Natural killer cell (primary cell): ENCODE data around the gene TMOD3. TPM values are rescaled to one million over a fixed set of nuclear protein-coding genes. Genes with fewer than 3 reads are reported as not detected.
A peak's percentile ranks its signal among the peaks of the same experiment; 100 is the strongest.

Experiments
- ATAC-seq, 3 donors: fragments of 150-1000 bp in 2 of 3; fragments of 200-7000 bp in 1 of 3; cut with Tn5 transposase; 1 replicate in 1 of 3; 2 replicates in 2 of 3; pipeline ENCODE4 v1.10.0; 2021; ENCODE audit warnings: mild to moderate bottlenecking in 2 of 3, moderate library complexity in 2 of 3
- DNase-seq, 2 donors: peaks; one replicate each; pipeline versions ENCODE4 v3.0.0 to v3.0.0-alpha.2; 2013 to 2021; ENCODE audit warnings: mixed read lengths in 1 of 2
- H3K27ac ChIP-seq: one replicate; pipeline ENCODE4 v1.5.1; 2013; ENCODE audit warnings: mild to moderate bottlenecking, low read length
- H3K27me3 ChIP-seq: one replicate; pipeline ENCODE4 v1.6.1; 2013; ENCODE audit warnings: low read length; ENCODE audit not compliant: control insufficient read depth, insufficient read depth
- H3K36me3 ChIP-seq: one replicate; pipeline ENCODE4 v1.6.1; 2013; ENCODE audit warnings: low read length; ENCODE audit not compliant: control insufficient read depth, insufficient read depth
- H3K4me1 ChIP-seq: one replicate; pipeline ENCODE4 v1.6.1; 2013; ENCODE audit warnings: low read length; ENCODE audit not compliant: control insufficient read depth, insufficient read depth
- H3K4me3 ChIP-seq: one replicate; pipeline ENCODE4 v1.5.1; 2013; ENCODE audit warnings: low read length
- H3K9me3 ChIP-seq: one replicate; pipeline ENCODE4 v1.6.1; 2013; ENCODE audit warnings: low read length; ENCODE audit not compliant: control insufficient read depth, insufficient read depth
- H3K27ac Mint-ChIP-seq, 2 donors: one replicate each; pipeline ENCODE4 v1.8.0; 2022; ENCODE audit warnings: mild to moderate bottlenecking in 2 of 2, mixed read lengths in 2 of 2, moderate library complexity in 1 of 2
- H3K27me3 Mint-ChIP-seq, 2 donors: one replicate each; pipeline ENCODE4 v1.8.0; 2022; ENCODE audit warnings: low read depth in 2 of 2, mixed read lengths in 2 of 2
- H3K36me3 Mint-ChIP-seq: one replicate; pipeline ENCODE4 v1.8.0; 2022; ENCODE audit warnings: mixed read lengths
- H3K4me1 Mint-ChIP-seq, 2 donors: one replicate each; pipeline ENCODE4 v1.8.0; 2022; ENCODE audit warnings: mixed read lengths in 2 of 2
- H3K4me3 Mint-ChIP-seq: one replicate; pipeline ENCODE4 v1.8.0; 2022; ENCODE audit warnings: mild to moderate bottlenecking, moderate library complexity, mixed read lengths
- H3K9me3 Mint-ChIP-seq, 2 donors: one replicate each; pipeline ENCODE4 v1.8.0; 2022; ENCODE audit warnings: mixed read lengths in 2 of 2
- WGBS: methylation state at CpG from one replicate; pipeline ENCODE4 v1.1.7; 2013; ENCODE audit warnings: missing lambda C conversion rate; ENCODE audit not compliant: insufficient coverage; 5-methylcytosine and 5-hydroxymethylcytosine counted together
- intact Hi-C: fragments of 100-400 bp; cut with micrococcal nuclease; formaldehyde crosslinking; loops from one replicate; pipeline ENCODE4 v1.14.2; 2022
- total RNA-seq, 4 donors: library from RNA; stranded (reverse); fragments of 120-200 nt in 1 of 4; gene quantifications; one replicate each; pipeline versions ENCODE4 v1.2.3 to v1.2.4, GENCODE V29; 2013 to 2022
- TF ChIP-seq, protein P1 (sequence below): fragments of 200-600 bp; IDR thresholded peaks from one replicate; pipeline ENCODE4 v1.8.0; 2022; ENCODE audit warnings: antibody characterized with exemption

Gene TMOD3
- total RNA-seq, 3 donors from 2014 or later (not counting 1 experiment from before 2014, with no cell fraction given), result 56.5 to 72.3 (median 69.4) TPM

DNA sequence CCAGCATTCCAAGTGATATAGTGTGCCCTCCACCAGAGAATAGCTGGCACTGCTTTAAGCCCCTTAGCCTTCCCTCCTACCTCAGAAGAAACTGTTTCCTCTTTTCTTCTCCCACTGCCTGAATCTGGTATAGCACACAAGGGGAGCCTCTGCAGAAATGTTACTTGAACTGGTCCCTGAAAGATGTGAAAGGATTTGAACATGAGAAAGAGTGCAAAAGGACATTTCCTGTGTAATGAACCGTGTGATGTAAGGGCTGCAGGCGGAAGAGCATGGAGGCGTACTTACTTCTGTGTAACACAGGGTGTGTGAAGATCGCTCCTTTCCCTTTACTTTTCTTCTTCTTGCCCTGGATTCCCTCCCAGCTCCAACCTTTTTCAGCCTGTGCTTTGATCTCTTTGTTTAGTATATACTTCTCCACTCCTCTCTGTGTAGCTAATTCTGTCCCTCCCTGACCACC, 8.4 kb downstream of the TMOD3 start:
- TF ChIP-seq, protein P1, sequence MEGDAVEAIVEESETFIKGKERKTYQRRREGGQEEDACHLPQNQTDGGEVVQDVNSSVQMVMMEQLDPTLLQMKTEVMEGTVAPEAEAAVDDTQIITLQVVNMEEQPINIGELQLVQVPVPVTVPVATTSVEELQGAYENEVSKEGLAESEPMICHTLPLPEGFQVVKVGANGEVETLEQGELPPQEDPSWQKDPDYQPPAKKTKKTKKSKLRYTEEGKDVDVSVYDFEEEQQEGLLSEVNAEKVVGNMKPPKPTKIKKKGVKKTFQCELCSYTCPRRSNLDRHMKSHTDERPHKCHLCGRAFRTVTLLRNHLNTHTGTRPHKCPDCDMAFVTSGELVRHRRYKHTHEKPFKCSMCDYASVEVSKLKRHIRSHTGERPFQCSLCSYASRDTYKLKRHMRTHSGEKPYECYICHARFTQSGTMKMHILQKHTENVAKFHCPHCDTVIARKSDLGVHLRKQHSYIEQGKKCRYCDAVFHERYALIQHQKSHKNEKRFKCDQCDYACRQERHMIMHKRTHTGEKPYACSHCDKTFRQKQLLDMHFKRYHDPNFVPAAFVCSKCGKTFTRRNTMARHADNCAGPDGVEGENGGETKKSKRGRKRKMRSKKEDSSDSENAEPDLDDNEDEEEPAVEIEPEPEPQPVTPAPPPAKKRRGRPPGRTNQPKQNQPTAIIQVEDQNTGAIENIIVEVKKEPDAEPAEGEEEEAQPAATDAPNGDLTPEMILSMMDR, result no peak
- Histone ChIP-seq H3K27me3 (no peaks in the 10 kb centered on the region), H3K27ac (peak overlapping the region; percentile 13), H3K4me1 (peaks cover 16% of the 10 kb centered on the region), H3K9me3 (no peaks in the 10 kb centered on the region), H3K4me3 (no peak overlapping the region), H3K36me3 (no peaks in the 10 kb centered on the region)
- H3K4me1 Mint-ChIP-seq, result peaks cover 79 to 92% of the 10 kb centered on the region in 2 donors
- no peaks in the 10 kb centered on the region for H3K36me3 Mint-ChIP-seq
- WGBS, result 13% methylated on average over 4 of the region's 4 CpGs
- no peaks in the 10 kb centered on the region for H3K9me3 Mint-ChIP-seq
- H3K27me3 Mint-ChIP-seq, result no peaks in the 10 kb centered on the region
- peak overlapping the region; percentile 54 to 73 for H3K27ac Mint-ChIP-seq
- peak; percentile 70 to 87 (median 83) for ATAC-seq
- peak in 1 of 2 donors; percentile 45 for DNase-seq
- H3K4me3 Mint-ChIP-seq, result no peak overlapping the region
- intact Hi-C loops, result no loop called here

DNA sequence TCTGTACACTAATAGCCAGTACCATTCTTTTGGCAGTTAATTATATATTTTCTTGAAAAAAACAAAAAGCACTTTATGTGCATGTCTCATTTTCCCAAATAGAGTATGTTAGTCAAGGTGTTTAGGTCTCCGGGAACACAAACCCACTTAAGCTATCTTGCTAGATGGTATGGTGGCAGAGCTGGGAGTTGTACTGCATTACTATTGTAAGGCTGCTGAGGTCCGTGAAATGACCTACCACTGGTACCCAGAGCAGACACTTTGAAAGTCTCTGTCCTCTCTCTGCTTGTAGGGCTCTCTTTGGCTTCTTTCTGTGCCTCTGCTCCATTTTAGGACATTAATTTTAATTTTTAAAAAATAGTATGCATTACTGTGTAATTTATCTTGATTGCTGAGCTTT, 8.8 kb downstream of the TMOD3 start:
- ATAC-seq, result peak in 2 of 3 donors; percentile 9 to 13

DNA sequence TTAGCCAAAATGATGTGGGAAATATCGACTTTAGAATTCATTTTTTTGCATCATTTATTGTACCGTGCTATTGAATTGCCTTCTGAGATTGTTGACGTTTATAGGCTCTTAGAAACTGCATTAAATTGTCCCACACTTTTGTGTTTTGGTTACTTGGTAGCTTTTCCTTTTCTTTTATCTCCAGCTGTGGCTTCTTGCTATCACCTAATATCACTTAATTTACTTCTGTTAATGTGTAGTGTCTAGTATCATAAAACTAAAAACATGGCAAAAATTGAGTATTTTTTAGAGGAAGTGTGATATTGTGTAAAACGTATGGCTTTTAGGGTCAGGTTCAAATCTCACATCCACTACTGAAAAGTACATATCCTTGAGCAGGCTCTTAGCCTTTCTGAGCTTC, 11.2 kb downstream of the TMOD3 start:
- peaks cover 22% of the 10 kb centered on the region for H3K4me1 ChIP-seq
- no peaks in the 10 kb centered on the region for H3K27me3 Mint-ChIP-seq
- TF ChIP-seq, protein P1, result no peak
- no peak for ATAC-seq
- H3K9me3 Mint-ChIP-seq, result no peaks in the 10 kb centered on the region
- H3K27ac ChIP-seq, result no peak overlapping the region
- H3K36me3 ChIP-seq, result no peaks in the 10 kb centered on the region
- peak overlapping the region in 1 of 2 donors; percentile 39 for H3K27ac Mint-ChIP-seq
- no peak for DNase-seq
- H3K9me3 ChIP-seq, result no peaks in the 10 kb centered on the region
- no peak overlapping the region for H3K4me3 ChIP-seq
- H3K36me3 Mint-ChIP-seq, result no peaks in the 10 kb centered on the region
- intact Hi-C loops, result no loop called here
- peaks cover 69 to 84% of the 10 kb centered on the region in 2 donors for H3K4me1 Mint-ChIP-seq
- peak overlapping the region; percentile 18 for H3K4me3 Mint-ChIP-seq
- whole genome bisulfite sequencing, result 97% methylated on average over 3 of the region's 4 CpGs
- no peaks in the 10 kb centered on the region for H3K27me3 ChIP-seq

More for the DNA sequence above, 8.8 kb downstream of the TMOD3 start:
- Histone ChIP-seq H3K9me3 (no peaks in the 10 kb centered on the region), H3K36me3 (no peaks in the 10 kb centered on the region), H3K27me3 (no peaks in the 10 kb centered on the region), H3K27ac (peak overlapping the region; percentile 13), H3K4me3 (no peak overlapping the region), H3K4me1 (peaks cover 17% of the 10 kb centered on the region)
- Mint-ChIP-seq H3K36me3 (no peaks in the 10 kb centered on the region), H3K27ac (peak overlapping the region; percentile 54 to 73), H3K4me3 (no peak overlapping the region), H3K4me1 (peaks cover 80 to 92% of the 10 kb centered on the region in 2 donors), H3K27me3 (no peaks in the 10 kb centered on the region), H3K9me3 (no peaks in the 10 kb centered on the region)
- WGBS, result 90% methylated on average over 2 of the region's 2 CpGs
- intact Hi-C loops, result no loop called here
- DNase-seq, result no peak
- TF ChIP-seq, protein P1, result no peak
